Amniotic epithelial cell (primary cell): ENCODE results near the gene CD164L2.

Experiments
- DNase-seq: peaks from one replicate; pipeline ENCODE4 v3.0.0-alpha.2; 2010; ENCODE audit warnings: low read depth

The CD164L2 gene

GRCh38 chr1:27363766-27364695 lies 19.1 kb downstream of the CD164L2 start:
- no peak for DNase-seq

GRCh38 chr1:27361553-27361952 lies 21.6 kb downstream of the CD164L2 start:
- DNase-seq = no peak

GRCh38 chr1:27361044-27361402 lies 22.1 kb downstream of the CD164L2 start:
- DNase-seq = no peak

GRCh38 chr1:27360159-27361043 lies 22.7 kb downstream of the CD164L2 start:
- no peak for DNase-seq

- no peak for DNase-seq
Measured at GRCh38 chr1:27359822-27360158, 23.3 kb downstream of the CD164L2 start.

- DNase-seq = no peak
Measured at GRCh38 chr1:27358928-27359313, 24.2 kb downstream of the CD164L2 start.

- no peak for DNase-seq
Measured at GRCh38 chr1:27358038-27358927, 24.9 kb downstream of the CD164L2 start.

- DNase-seq = peak; percentile 34
Measured at GRCh38 chr1:27357281-27358037, 25.7 kb downstream of the CD164L2 start.

GRCh38 chr1:27356619-27357280 lies 26.4 kb downstream of the CD164L2 start:
- DNase-seq = peak; percentile 27

GRCh38 chr1:27356277-27356618 lies 26.9 kb downstream of the CD164L2 start:
- no peak for DNase-seq

GRCh38 chr1:27355683-27356082 lies 27.4 kb downstream of the CD164L2 start:
- DNase-seq = no peak

GRCh38 chr1:27353629-27354028 lies 29.5 kb downstream of the CD164L2 start:
- no peak for DNase-seq

- DNase-seq = no peak
Measured at GRCh38 chr1:27353166-27353565, 30.0 kb downstream of the CD164L2 start.

- no peak for DNase-seq
Measured at GRCh38 chr1:27351541-27352107, 31.5 kb downstream of the CD164L2 start.

GRCh38 chr1:27350663-27351540 lies 32.2 kb downstream of the CD164L2 start:
- DNase-seq = peak; percentile 21

- DNase-seq = peak; percentile 70
Measured at GRCh38 chr1:27349784-27350662, 33.1 kb downstream of the CD164L2 start.

GRCh38 chr1:27348861-27349783 lies 34.0 kb downstream of the CD164L2 start:
- DNase-seq = no peak
